GM21423 (cell line): ENCODE measurements around the gene BMPER.
"Not testable (repeated sequence)": the region's sequence is repeated elsewhere in the genome, so short reads cannot be mapped to it uniquely, and the experiment has no call there.

Source experiments
- ATAC-seq: cut with Tn5 transposase; IDR thresholded peaks from one replicate; pipeline ENCODE4 v1.9.1; 2021; ENCODE audit warnings: mild to moderate bottlenecking, moderate library complexity; ENCODE audit not compliant: unreplicated experiment

Gene BMPER

GRCh38 chr7:34163956-34164355 lies 258.6 kb downstream of the BMPER start:
- ATAC-seq, result no peak

DNA sequence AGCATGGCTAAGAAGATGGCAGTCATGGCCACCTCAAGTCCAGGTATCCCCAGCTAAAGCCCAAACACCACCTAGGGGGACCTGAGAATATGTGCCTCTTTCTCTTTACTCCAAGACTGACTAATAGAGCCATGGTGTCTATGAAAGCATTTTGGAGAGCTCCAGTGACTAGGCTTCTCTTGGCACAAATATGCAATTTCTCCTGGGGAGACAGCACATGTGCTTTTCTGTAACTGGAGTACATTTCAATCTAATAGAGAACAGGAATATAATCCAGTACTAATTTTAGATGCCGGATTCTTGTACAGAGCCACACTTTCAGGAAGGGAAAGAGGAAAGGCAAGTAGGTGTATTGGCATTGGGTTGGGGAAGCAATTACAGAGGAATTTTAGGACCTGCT lies 260.1 kb downstream of the BMPER start:
- no peak for ATAC-seq

GRCh38 chr7:34165927-34166550 lies 260.7 kb downstream of the BMPER start:
- no peak for ATAC-seq

GRCh38 chr7:34168013-34168412 lies 262.7 kb downstream of the BMPER start:
- ATAC-seq, result no peak

GRCh38 chr7:34174688-34175616 lies 269.6 kb downstream of the BMPER start:
- not testable (repeated sequence) for ATAC-seq

DNA sequence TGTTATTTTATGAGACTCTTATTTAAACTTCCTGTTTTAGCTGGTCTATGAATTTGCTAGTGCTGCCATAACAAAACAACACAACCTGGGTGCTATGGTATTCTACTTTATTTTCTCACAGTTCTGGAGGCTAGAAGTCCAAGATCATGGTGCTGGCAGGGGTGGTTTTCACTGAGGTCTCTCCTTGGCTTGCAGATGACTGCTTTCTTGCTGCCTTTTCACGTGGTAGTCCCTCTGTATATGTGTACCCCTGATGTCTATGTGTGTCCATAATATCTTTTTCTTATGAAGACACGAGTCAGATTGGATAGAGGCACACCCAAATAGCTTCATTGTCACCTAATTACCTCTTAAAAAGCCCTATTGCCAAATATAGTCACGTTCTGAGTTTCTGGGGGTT lies 270.5 kb downstream of the BMPER start:
- ATAC-seq, result no peak

GRCh38 chr7:34177476-34177875 lies 272.1 kb downstream of the BMPER start:
- no peak for ATAC-seq

GRCh38 chr7:34181271-34181958 lies 276.1 kb downstream of the BMPER start:
- no peak for ATAC-seq

GRCh38 chr7:34184466-34184865 lies 279.1 kb downstream of the BMPER start:
- no peak for ATAC-seq

GRCh38 chr7:34187798-34188307 lies 282.5 kb downstream of the BMPER start:
- ATAC-seq, result no peak

GRCh38 chr7:34189031-34189430 lies 283.7 kb downstream of the BMPER start:
- no peak for ATAC-seq

GRCh38 chr7:34190299-34190698 lies 285.0 kb downstream of the BMPER start:
- ATAC-seq, result no peak

DNA sequence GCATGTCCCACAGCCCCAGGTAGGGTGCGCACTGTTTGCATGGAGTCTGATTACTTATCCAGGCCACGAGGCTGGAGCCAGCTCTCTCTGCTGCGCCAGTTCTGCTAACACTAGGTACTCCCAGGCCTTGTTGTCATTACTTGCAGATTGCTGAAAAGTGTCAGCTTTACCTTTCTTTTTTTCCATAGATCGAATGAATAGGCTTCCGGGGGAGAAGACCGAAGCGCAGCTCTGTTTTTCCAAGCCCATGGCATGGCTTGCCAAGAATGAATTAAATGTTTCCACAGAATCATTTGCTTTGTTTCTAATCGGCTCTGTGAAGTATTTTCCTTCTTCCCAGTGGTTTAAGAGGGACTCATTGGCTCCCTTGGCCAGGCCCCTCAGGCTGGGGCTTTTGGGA lies 285.8 kb downstream of the BMPER start:
- ATAC-seq, result no peak

- ATAC-seq, result no peak
Observed at GRCh38 chr7:34191771-34192479, 286.6 kb downstream of the BMPER start.

- no peak for ATAC-seq
Observed at GRCh38 chr7:34192906-34193305, 287.6 kb downstream of the BMPER start.

GRCh38 chr7:34198231-34198641 lies 292.9 kb downstream of the BMPER start:
- no peak for ATAC-seq
